Hepatocyte (in vitro differentiated cells): ENCODE measurements around the gene MARCO. TPM values are rescaled to one million over a fixed set of nuclear protein-coding genes. Genes with fewer than 3 reads are reported as not detected.

ENCODE experiments used
- DNase-seq: peaks from one replicate; pipeline ENCODE4 v3.0.0-alpha.2; 2016; ENCODE audit warnings: low spot score
- H2AFZ ChIP-seq: fragments of 200-600 bp; sonication (generic); 2 replicates; pipeline ENCODE4 v1.6.0; 2016; ENCODE audit warnings: antibody characterized with exemption, mild to moderate bottlenecking
- H3K27ac ChIP-seq: fragments of 200-600 bp; sonication (generic); 2 replicates; pipeline ENCODE4 v1.5.1; 2016; ENCODE audit warnings: mild to moderate bottlenecking
- H3K27me3 ChIP-seq: fragments of 200-600 bp; sonication (generic); 2 replicates; pipeline ENCODE4 v1.6.1; 2016
- H3K36me3 ChIP-seq: fragments of 200-600 bp; sonication (generic); replicated peaks from 2 replicates; pipeline ENCODE4 v1.5.1; 2016; ENCODE audit warnings: low read depth; ENCODE audit not compliant: insufficient read depth
- H3K4me1 ChIP-seq: fragments of 200-600 bp; sonication (generic); 2 replicates; pipeline ENCODE4 v1.5.1; 2016; ENCODE audit warnings: mild to moderate bottlenecking, moderate library complexity; ENCODE audit not compliant: insufficient read depth
- H3K4me2 ChIP-seq: fragments of 200-600 bp; sonication (generic); 2 replicates; pipeline ENCODE4 v1.6.0; 2016
- H3K4me3 ChIP-seq: fragments of 200-600 bp; sonication (generic); 2 replicates; pipeline ENCODE4 v1.5.1; 2016; ENCODE audit warnings: mild to moderate bottlenecking
- H3K79me2 ChIP-seq: fragments of 200-600 bp; sonication (generic); 2 replicates; pipeline ENCODE4 v1.6.0; 2017; ENCODE audit warnings: mild to moderate bottlenecking
- H3K9me2 ChIP-seq: fragments of 200-600 bp; sonication (generic); replicated peaks from 2 replicates; pipeline ENCODE4 v1.6.0; 2017; ENCODE audit warnings: mild to moderate bottlenecking; ENCODE audit not compliant: insufficient read depth
- H3K9me3 ChIP-seq: fragments of 200-600 bp; sonication (generic); 2 replicates; pipeline ENCODE4 v1.5.1; 2016; ENCODE audit warnings: low read depth, mild to moderate bottlenecking
- H4K20me1 ChIP-seq: fragments of 200-600 bp; sonication (generic); 2 replicates; pipeline ENCODE4 v1.6.0; 2016; ENCODE audit warnings: mild to moderate bottlenecking; ENCODE audit not compliant: insufficient read depth, poor library complexity, severe bottlenecking
- EZH2 ChIP-seq: fragments of 200-600 bp; sonication (generic); IDR thresholded peaks from 2 replicates; pipeline ENCODE4 v1.6.1; 2016; ENCODE audit warnings: antibody characterized with exemption, mild to moderate bottlenecking, borderline replicate concordance
- EZH2phosphoT487 ChIP-seq: fragments of 200-600 bp; sonication (generic); IDR thresholded peaks from one replicate; pipeline ENCODE4 v1.6.1; 2018; ENCODE audit warnings: antibody characterized with exemption, mild to moderate bottlenecking, low read depth, moderate library complexity; ENCODE audit not compliant: unreplicated experiment, severe bottlenecking
- WGBS: methylation state at CpG from one replicate; pipeline ENCODE4 v1.1.6; 2016; ENCODE audit warnings: low lambda C conversion rate; ENCODE audit errors: missing lambda C conversion rate; 5-methylcytosine and 5-hydroxymethylcytosine counted together
- polyA plus RNA-seq: library from polyadenylated mRNA; unstranded; fragments of >200 nt; fragmentation: Nextera tagmentation; extraction: Ambion mirVana; gene quantifications from 2 replicates; pipeline ENCODE4 v1.2.1, GENCODE V29; 2016
- total RNA-seq: library from RNA; depleted of rRNA; stranded (reverse); fragments of >200 nt; gene quantifications from 2 replicates; pipeline ENCODE4 v1.2.3, GENCODE V29; 2014
- TF ChIP-seq, protein P1 (sequence below): fragments of 200-600 bp; sonication (generic); IDR thresholded peaks from 2 replicates; pipeline ENCODE4 v1.5.1; 2016; ENCODE audit warnings: antibody characterized with exemption, mild to moderate bottlenecking; ENCODE audit not compliant: poor library complexity

The MARCO gene
- total and polyA plus RNA-seq, 2 experiments from 2014 or later, result 0.10 TPM; not detected in 1

GRCh38 chr2:118911166-118911856, 30.7 kb upstream of the MARCO start:
- no peak overlapping the region for H3K27ac ChIP-seq
- H3K4me3 ChIP-seq, result no peak overlapping the region
- H3K4me2 ChIP-seq, result no peak overlapping the region
- DNase-seq, result no peak
- H3K4me1 ChIP-seq, result no peaks in the 10 kb centered on the region
- H2AFZ ChIP-seq, result no peak overlapping the region
- 67% methylated on average over 5 of the region's 5 CpGs for WGBS
- H3K27me3 ChIP-seq, result no peaks in the 10 kb centered on the region
- no peaks in the 10 kb centered on the region for H3K9me2 ChIP-seq
- H4K20me1 ChIP-seq, result no peaks in the 10 kb centered on the region
- TF ChIP-seq EZH2 (no peak), EZH2phosphoT487 (no peak)
- TF ChIP-seq, protein P1, sequence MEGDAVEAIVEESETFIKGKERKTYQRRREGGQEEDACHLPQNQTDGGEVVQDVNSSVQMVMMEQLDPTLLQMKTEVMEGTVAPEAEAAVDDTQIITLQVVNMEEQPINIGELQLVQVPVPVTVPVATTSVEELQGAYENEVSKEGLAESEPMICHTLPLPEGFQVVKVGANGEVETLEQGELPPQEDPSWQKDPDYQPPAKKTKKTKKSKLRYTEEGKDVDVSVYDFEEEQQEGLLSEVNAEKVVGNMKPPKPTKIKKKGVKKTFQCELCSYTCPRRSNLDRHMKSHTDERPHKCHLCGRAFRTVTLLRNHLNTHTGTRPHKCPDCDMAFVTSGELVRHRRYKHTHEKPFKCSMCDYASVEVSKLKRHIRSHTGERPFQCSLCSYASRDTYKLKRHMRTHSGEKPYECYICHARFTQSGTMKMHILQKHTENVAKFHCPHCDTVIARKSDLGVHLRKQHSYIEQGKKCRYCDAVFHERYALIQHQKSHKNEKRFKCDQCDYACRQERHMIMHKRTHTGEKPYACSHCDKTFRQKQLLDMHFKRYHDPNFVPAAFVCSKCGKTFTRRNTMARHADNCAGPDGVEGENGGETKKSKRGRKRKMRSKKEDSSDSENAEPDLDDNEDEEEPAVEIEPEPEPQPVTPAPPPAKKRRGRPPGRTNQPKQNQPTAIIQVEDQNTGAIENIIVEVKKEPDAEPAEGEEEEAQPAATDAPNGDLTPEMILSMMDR, result no peak
- H3K9me3 ChIP-seq, result no peaks in the 10 kb centered on the region
- H3K36me3 ChIP-seq, result no peaks in the 10 kb centered on the region
- no peaks in the 10 kb centered on the region for H3K79me2 ChIP-seq

GRCh38 chr2:118911936-118912335, 30.1 kb upstream of the MARCO start:
- no peak overlapping the region for H2AFZ ChIP-seq
- no peaks in the 10 kb centered on the region for H3K36me3 ChIP-seq
- H4K20me1 ChIP-seq, result no peaks in the 10 kb centered on the region
- no peaks in the 10 kb centered on the region for H3K4me1 ChIP-seq
- no peaks in the 10 kb centered on the region for H3K9me2 ChIP-seq
- no peaks in the 10 kb centered on the region for H3K79me2 ChIP-seq
- WGBS, result 87% methylated on average over 8 of the region's 8 CpGs
- H3K4me2 ChIP-seq, result no peak overlapping the region
- H3K4me3 ChIP-seq, result no peak overlapping the region
- no peak overlapping the region for H3K27ac ChIP-seq
- H3K9me3 ChIP-seq, result no peaks in the 10 kb centered on the region
- no peaks in the 10 kb centered on the region for H3K27me3 ChIP-seq
- no peak for TF ChIP-seq EZH2phosphoT487
- no peak for TF ChIP-seq EZH2
- DNase-seq, result no peak

GRCh38 chr2:118913131-118913802, 28.7 kb upstream of the MARCO start:
- Histone ChIP-seq H3K27ac (no peak overlapping the region), H3K79me2 (no peaks in the 10 kb centered on the region), H3K9me2 (no peaks in the 10 kb centered on the region), H3K36me3 (no peaks in the 10 kb centered on the region), H2AFZ (no peak overlapping the region), H3K4me1 (no peaks in the 10 kb centered on the region), H3K4me2 (no peak overlapping the region), H3K27me3 (no peaks in the 10 kb centered on the region), H3K4me3 (no peak overlapping the region), H4K20me1 (no peaks in the 10 kb centered on the region), H3K9me3 (no peaks in the 10 kb centered on the region)
- WGBS, result 41% methylated on average over 3 of the region's 3 CpGs
- no peak for TF ChIP-seq EZH2phosphoT487
- no peak for TF ChIP-seq EZH2
- TF ChIP-seq, protein P1, result no peak
- DNase-seq, result no peak
